SK-N-SH (cell line): Measurements from ENCODE around the gene MYMK. TPM values are rescaled to one million over a fixed set of nuclear protein-coding genes. Genes with fewer than 3 reads are reported as not detected.
A peak's percentile ranks its signal among the peaks of the same experiment; 100 is the strongest.

Experiments
- CTCF ChIA-PET: fragments of 300-600, 350-600 bp; formaldehyde crosslinking; extraction: SDS; loops from one replicate; lab custom pipeline; 2021; lab: Yijun Ruan, JAX
- POLR2A ChIA-PET: fragments of 350-600 bp; sonication (Branson Sonifier 250); formaldehyde crosslinking; extraction: SDS; loops from one replicate; lab custom pipeline; 2020; ENCODE audit warnings: antibody characterized with exemption, inconsistent platforms; lab: Yijun Ruan, JAX
- DNase-seq: peaks from one replicate; pipeline ENCODE4 v3.0.0; 2012
- H2AFZ ChIP-seq: fragments of 200-600 bp; sonication (generic); 2 replicates; pipeline ENCODE4 v1.8.1; 2016; ENCODE audit warnings: antibody characterized with exemption, mild to moderate bottlenecking, low read depth
- H3F3A ChIP-seq: fragments of 200-600 bp; sonication (generic); replicated peaks from 2 replicates; pipeline ENCODE3; 2016; ENCODE audit warnings: antibody characterized with exemption, mild to moderate bottlenecking; ENCODE audit not compliant: insufficient read depth
- H3K27ac ChIP-seq, 2 experiments: fragments of 200-500 bp in 1 of 2; fragments of 200-600 bp in 1 of 2; sonication (Bioruptor generic) in 1 of 2; sonication (generic), shearing (Covaris generic) in 1 of 2; 2 replicates each; pipeline versions ENCODE4 v1.5.1 to v1.6.1; 2014 to 2016; ENCODE audit warnings: low read depth in 2 of 2, inconsistent platforms in 1 of 2, low read length in 1 of 2, mild to moderate bottlenecking in 1 of 2, mixed read lengths in 1 of 2
- H3K27me3 ChIP-seq: fragments of 200-600 bp; sonication (generic), shearing (Covaris generic); 2 replicates; pipeline ENCODE4 v1.6.1; 2016; ENCODE audit warnings: mixed run types; ENCODE audit not compliant: insufficient read depth
- H3K36me3 ChIP-seq, 2 experiments: fragments of 200-500 bp in 1 of 2; fragments of 200-600 bp in 1 of 2; sonication (Bioruptor generic) in 1 of 2; sonication (generic) in 1 of 2; replicated peaks in 1 of 2; 2 replicates each; pipeline versions ENCODE3 to v1.5.1; 2014 to 2016; ENCODE audit warnings: low read length in 1 of 2, mild to moderate bottlenecking in 1 of 2; ENCODE audit not compliant: insufficient read depth in 2 of 2, control insufficient read depth in 1 of 2
- H3K4me1 ChIP-seq, 2 experiments: fragments of 200-500 bp in 1 of 2; fragments of 200-600 bp in 1 of 2; sonication (Bioruptor generic) in 1 of 2; sonication (generic), shearing (Covaris generic) in 1 of 2; 2 replicates each; pipeline versions ENCODE4 v1.5.1 to v1.6.1; 2014 to 2016; ENCODE audit warnings: low read depth in 1 of 2, low read length in 1 of 2, mixed run types in 1 of 2; ENCODE audit not compliant: insufficient read depth in 2 of 2, control insufficient read depth in 1 of 2
- H3K4me2 ChIP-seq: fragments of 200-600 bp; sonication (generic), shearing (Covaris generic); 2 replicates; pipeline ENCODE4 v1.6.1; 2017; ENCODE audit warnings: mixed run types
- H3K4me3 ChIP-seq, 2 experiments: fragments of 200-500 bp in 1 of 2; fragments of 200-600 bp in 1 of 2; sonication (Bioruptor generic) in 1 of 2; sonication (generic), shearing (Covaris generic) in 1 of 2; 2 replicates each; pipeline versions ENCODE4 v1.5.1 to v1.8.1; 2014 to 2016; ENCODE audit warnings: low read depth in 2 of 2, inconsistent platforms in 1 of 2, low read length in 1 of 2, mild to moderate bottlenecking in 1 of 2, mixed read lengths in 1 of 2, moderate library complexity in 1 of 2
- H3K79me2 ChIP-seq: fragments of 200-600 bp; sonication (generic); 2 replicates; pipeline ENCODE4 v1.8.1; 2017; ENCODE audit warnings: mild to moderate bottlenecking; ENCODE audit not compliant: insufficient read depth
- H3K9ac ChIP-seq: fragments of 200-600 bp; sonication (generic); 2 replicates; pipeline ENCODE4 v1.6.1; 2017; ENCODE audit warnings: mixed run types
- H3K9me2 ChIP-seq: fragments of 200-600 bp; sonication (generic); 2 replicates; pipeline ENCODE4 v1.6.1; 2017; ENCODE audit warnings: mixed run types
- H3K9me3 ChIP-seq: fragments of 200-600 bp; sonication (generic); 2 replicates; pipeline ENCODE4 v1.6.1; 2017; ENCODE audit warnings: mixed run types, mild to moderate bottlenecking, moderate library complexity
- H4K20me1 ChIP-seq: fragments of 200-600 bp; sonication (generic); 2 replicates; pipeline ENCODE4 v1.6.1; 2017; ENCODE audit warnings: mild to moderate bottlenecking, mixed run types; ENCODE audit not compliant: insufficient read depth
- EP300 ChIP-seq, 2 experiments: IDR thresholded peaks; 2 replicates each; pipeline versions ENCODE4 v1.4.0 to v1.6.1; 2012; ENCODE audit warnings: borderline replicate concordance in 1 of 2, low read depth in 1 of 2, low read length in 1 of 2
- EZH2phosphoT487 ChIP-seq: fragments of 200-600 bp; sonication (generic); IDR thresholded peaks from 2 replicates; pipeline ENCODE4 v1.6.1; 2017; ENCODE audit warnings: low read depth, mixed run types, mild to moderate bottlenecking, antibody characterized with exemption, moderate library complexity, borderline replicate concordance
- FOSL2 ChIP-seq: IDR thresholded peaks from 2 replicates; pipeline ENCODE4 v1.4.0; 2012; ENCODE audit warnings: low read depth, mild to moderate bottlenecking, moderate library complexity, borderline replicate concordance
- FOXM1 ChIP-seq: IDR thresholded peaks from 2 replicates; pipeline ENCODE4 v1.4.0; 2012; ENCODE audit warnings: low read depth, mild to moderate bottlenecking
- GATA2 ChIP-seq: sonication (generic); formaldehyde crosslinking; IDR thresholded peaks from 2 replicates; pipeline ENCODE4 v1.5.0; 2020; ENCODE audit warnings: mild to moderate bottlenecking, missing genetic modification reagents
- JUND ChIP-seq: IDR thresholded peaks from 2 replicates; pipeline ENCODE4 v1.4.0; 2012
- MEF2A ChIP-seq: IDR thresholded peaks from 2 replicates; pipeline ENCODE4 v1.4.0; 2012; ENCODE audit warnings: low read depth, borderline replicate concordance
- MXI1 ChIP-seq: IDR thresholded peaks from 2 replicates; pipeline ENCODE4 v1.6.1; 2012; ENCODE audit warnings: mild to moderate bottlenecking, low read depth, low read length, improper control_type of control experiment
- NFIC ChIP-seq: IDR thresholded peaks from 2 replicates; pipeline ENCODE4 v1.4.0; 2012; ENCODE audit warnings: borderline replicate concordance
- NRF1 ChIP-seq: IDR thresholded peaks from 2 replicates; pipeline ENCODE4 v1.6.1; 2012; ENCODE audit warnings: low read depth, mild to moderate bottlenecking, low read length
- POLR2AphosphoS5 ChIP-seq: IDR thresholded peaks from 2 replicates; pipeline ENCODE4 v1.6.1; 2012; ENCODE audit warnings: low read depth, low read length
- RAD21 ChIP-seq: IDR thresholded peaks from 2 replicates; pipeline ENCODE4 v1.6.1; 2012; ENCODE audit warnings: mild to moderate bottlenecking, low read length
- RFX5 ChIP-seq: IDR thresholded peaks from 2 replicates; pipeline ENCODE4 v1.6.1; 2012; ENCODE audit warnings: mild to moderate bottlenecking, improper control_type of control experiment, low read length
- SIN3A ChIP-seq: IDR thresholded peaks from 2 replicates; pipeline ENCODE4 v1.6.1; 2012; ENCODE audit warnings: low read depth, mild to moderate bottlenecking, low read length, moderate library complexity, borderline replicate concordance
- SMC3 ChIP-seq: IDR thresholded peaks from 2 replicates; pipeline ENCODE4 v1.6.1; 2012; ENCODE audit warnings: low read depth, low read length, improper control_type of control experiment
- TAF1 ChIP-seq: IDR thresholded peaks from 2 replicates; pipeline ENCODE4 v1.6.1; 2012; ENCODE audit warnings: low read depth, mild to moderate bottlenecking, low read length, moderate library complexity, borderline replicate concordance
- TCF12 ChIP-seq: IDR thresholded peaks from 2 replicates; pipeline ENCODE4 v1.4.0; 2012
- YY1 ChIP-seq: IDR thresholded peaks from 2 replicates; pipeline ENCODE4 v1.4.0; 2012; ENCODE audit warnings: low read depth, mild to moderate bottlenecking
- WGBS: methylation state at CpG from one replicate; pipeline ENCODE4 v1.1.6; 2017; ENCODE audit warnings: low lambda C conversion rate; 5-methylcytosine and 5-hydroxymethylcytosine counted together
- polyA plus RNA-seq, 3 experiments: library from polyadenylated mRNA; depleted of rRNA; stranded (reverse); fragments of >200 nt; gene quantifications; 2 replicates each; pipeline ENCODE4 v1.2.3, GENCODE V29; 2012
- TF ChIP-seq, protein P1 (sequence below): IDR thresholded peaks from 2 replicates; pipeline ENCODE4 v1.4.0; 2012; ENCODE audit warnings: low read depth
- TF ChIP-seq, protein P2 (sequence below): IDR thresholded peaks from 2 replicates; pipeline ENCODE4 v1.4.0; 2012; ENCODE audit warnings: low read depth, borderline replicate concordance
- TF ChIP-seq, protein P3 (sequence below): fragments of 150-350 bp; IDR thresholded peaks from 2 replicates; pipeline ENCODE4 v1.6.1; 2016; ENCODE audit warnings: mild to moderate bottlenecking, low read depth, low read length
- TF ChIP-seq, protein P4 (sequence below): IDR thresholded peaks from 2 replicates; pipeline ENCODE4; 2012
- TF ChIP-seq, protein P5 (sequence below): fragments of 200-600 bp; sonication (generic); IDR thresholded peaks from 2 replicates; pipeline ENCODE4 v1.6.1; 2017; ENCODE audit warnings: antibody characterized with exemption, mild to moderate bottlenecking, moderate library complexity
- TF ChIP-seq, protein P6 (sequence below): IDR thresholded peaks from 2 replicates; pipeline ENCODE4 v1.6.1; 2012; ENCODE audit warnings: mild to moderate bottlenecking, low read depth, low read length, moderate library complexity

The MYMK gene
- polyA plus RNA-seq, 1 of the 3 experiments (the other 2 are of a cell fraction), result not detected

DNA sequence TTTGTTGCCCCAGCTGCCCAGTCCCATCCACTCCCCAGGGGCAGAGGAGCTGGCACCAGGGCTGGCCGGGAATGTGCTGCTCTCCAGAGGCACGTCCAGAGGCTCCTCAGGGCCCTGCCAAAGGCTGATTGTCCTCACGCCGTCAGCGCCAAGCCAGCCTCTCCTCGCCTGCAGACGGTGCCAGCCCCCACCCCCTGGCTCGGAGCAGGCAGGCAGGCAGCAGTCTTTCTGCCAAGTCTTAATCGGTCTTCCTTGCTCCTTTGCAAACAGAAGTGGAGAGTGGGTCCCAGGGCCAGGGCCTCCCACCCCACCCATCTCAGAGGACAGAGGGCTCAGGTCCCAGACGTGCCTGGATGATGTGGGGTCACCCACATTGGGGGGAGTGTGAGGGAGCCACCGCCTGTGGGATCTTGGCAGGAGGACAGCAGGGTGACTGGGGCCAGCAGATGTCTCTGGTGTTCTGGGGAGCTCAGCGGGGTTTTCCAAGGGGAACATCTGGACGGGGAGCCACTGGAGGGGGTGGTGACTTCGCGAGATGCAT is 48.1 kb upstream of the MYMK start:
- no peaks in the 10 kb centered on the region for H4K20me1 ChIP-seq
- H3K4me2 ChIP-seq, result no peak overlapping the region
- POLR2A ChIA-PET, result interaction anchor here (0.5 to 3.9 kb wide), 8 partner anchors 9 to 80 kb away, joined by 3 to 41 read pairs (median 6); partner anchors contain the start of genes ADAMTSL2 and DBH
- H3K4me1 ChIP-seq, result peaks cover 0 to 81% of the 10 kb centered on the region in 2 experiments; a peak in 2 of 4 replicates
- no peak overlapping the region for H3K9ac ChIP-seq
- H3K27ac ChIP-seq, result peak overlapping the region in 1 of 2 experiments; percentile 97; a peak in 2 of 4 replicates
- H3F3A ChIP-seq, result no peaks in the 10 kb centered on the region
- no peaks in the 10 kb centered on the region for H3K9me2 ChIP-seq
- CTCF ChIA-PET, result interaction anchor here (0.6 to 3.2 kb wide), 17 partner anchors 9 to 154 kb away, joined by 3 to 18 read pairs (median 3); partner anchors contain the start of genes ADAMTSL2, DBH and FAM163B
- H3K4me3 ChIP-seq, result no peak overlapping the region
- no peaks in the 10 kb centered on the region for H3K9me3 ChIP-seq
- peak; percentile 86 for DNase-seq
- H2AFZ ChIP-seq, result no peak overlapping the region
- no peaks in the 10 kb centered on the region for H3K27me3 ChIP-seq
- 5% methylated on average over 4 of the region's 15 CpGs for WGBS
- no peaks in the 10 kb centered on the region for H3K36me3 ChIP-seq
- H3K79me2 ChIP-seq, result no peaks in the 10 kb centered on the region
- TF ChIP-seq, protein P1, sequence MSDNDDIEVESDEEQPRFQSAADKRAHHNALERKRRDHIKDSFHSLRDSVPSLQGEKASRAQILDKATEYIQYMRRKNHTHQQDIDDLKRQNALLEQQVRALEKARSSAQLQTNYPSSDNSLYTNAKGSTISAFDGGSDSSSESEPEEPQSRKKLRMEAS, result no peak
- TF ChIP-seq FOSL2 (no peak), NFIC (no peak), RAD21 (peak; percentile 59), SIN3A (no peak), JUND (no peak), EP300 (IDR thresholded peaks at IDR 0.05; ENCODE audit: borderline replicate concordance in 1 of 2, low read depth in 1 of 2, low read length in 1 of 2) (no peak), SMC3 (peak; percentile 20; the same call in 1 of the 2 replicates), POLR2AphosphoS5 (no peak), RFX5 (no peak), MEF2A (no peak), EZH2phosphoT487 (no peak), NRF1 (no peak), GATA2 (peak; percentile 31; the same call in 1 of the 2 replicates), MXI1 (0 out of 2 replicates have a peak, but pooled peaks have one; percentile 29), TAF1 (no peak), FOXM1 (no peak), YY1 (no peak), TCF12 (no peak)
- TF ChIP-seq, protein P2, sequence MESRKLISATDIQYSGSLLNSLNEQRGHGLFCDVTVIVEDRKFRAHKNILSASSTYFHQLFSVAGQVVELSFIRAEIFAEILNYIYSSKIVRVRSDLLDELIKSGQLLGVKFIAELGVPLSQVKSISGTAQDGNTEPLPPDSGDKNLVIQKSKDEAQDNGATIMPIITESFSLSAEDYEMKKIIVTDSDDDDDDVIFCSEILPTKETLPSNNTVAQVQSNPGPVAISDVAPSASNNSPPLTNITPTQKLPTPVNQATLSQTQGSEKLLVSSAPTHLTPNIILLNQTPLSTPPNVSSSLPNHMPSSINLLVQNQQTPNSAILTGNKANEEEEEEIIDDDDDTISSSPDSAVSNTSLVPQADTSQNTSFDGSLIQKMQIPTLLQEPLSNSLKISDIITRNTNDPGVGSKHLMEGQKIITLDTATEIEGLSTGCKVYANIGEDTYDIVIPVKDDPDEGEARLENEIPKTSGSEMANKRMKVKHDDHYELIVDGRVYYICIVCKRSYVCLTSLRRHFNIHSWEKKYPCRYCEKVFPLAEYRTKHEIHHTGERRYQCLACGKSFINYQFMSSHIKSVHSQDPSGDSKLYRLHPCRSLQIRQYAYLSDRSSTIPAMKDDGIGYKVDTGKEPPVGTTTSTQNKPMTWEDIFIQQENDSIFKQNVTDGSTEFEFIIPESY, result no peak
- TF ChIP-seq, protein P3, sequence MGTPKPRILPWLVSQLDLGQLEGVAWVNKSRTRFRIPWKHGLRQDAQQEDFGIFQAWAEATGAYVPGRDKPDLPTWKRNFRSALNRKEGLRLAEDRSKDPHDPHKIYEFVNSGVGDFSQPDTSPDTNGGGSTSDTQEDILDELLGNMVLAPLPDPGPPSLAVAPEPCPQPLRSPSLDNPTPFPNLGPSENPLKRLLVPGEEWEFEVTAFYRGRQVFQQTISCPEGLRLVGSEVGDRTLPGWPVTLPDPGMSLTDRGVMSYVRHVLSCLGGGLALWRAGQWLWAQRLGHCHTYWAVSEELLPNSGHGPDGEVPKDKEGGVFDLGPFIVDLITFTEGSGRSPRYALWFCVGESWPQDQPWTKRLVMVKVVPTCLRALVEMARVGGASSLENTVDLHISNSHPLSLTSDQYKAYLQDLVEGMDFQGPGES, result no peak
- TF ChIP-seq, protein P4, sequence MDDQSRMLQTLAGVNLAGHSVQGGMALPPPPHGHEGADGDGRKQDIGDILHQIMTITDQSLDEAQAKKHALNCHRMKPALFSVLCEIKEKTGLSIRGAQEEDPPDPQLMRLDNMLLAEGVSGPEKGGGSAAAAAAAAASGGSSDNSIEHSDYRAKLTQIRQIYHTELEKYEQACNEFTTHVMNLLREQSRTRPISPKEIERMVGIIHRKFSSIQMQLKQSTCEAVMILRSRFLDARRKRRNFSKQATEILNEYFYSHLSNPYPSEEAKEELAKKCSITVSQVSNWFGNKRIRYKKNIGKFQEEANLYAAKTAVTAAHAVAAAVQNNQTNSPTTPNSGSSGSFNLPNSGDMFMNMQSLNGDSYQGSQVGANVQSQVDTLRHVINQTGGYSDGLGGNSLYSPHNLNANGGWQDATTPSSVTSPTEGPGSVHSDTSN, result no peak
- TF ChIP-seq, protein P5, sequence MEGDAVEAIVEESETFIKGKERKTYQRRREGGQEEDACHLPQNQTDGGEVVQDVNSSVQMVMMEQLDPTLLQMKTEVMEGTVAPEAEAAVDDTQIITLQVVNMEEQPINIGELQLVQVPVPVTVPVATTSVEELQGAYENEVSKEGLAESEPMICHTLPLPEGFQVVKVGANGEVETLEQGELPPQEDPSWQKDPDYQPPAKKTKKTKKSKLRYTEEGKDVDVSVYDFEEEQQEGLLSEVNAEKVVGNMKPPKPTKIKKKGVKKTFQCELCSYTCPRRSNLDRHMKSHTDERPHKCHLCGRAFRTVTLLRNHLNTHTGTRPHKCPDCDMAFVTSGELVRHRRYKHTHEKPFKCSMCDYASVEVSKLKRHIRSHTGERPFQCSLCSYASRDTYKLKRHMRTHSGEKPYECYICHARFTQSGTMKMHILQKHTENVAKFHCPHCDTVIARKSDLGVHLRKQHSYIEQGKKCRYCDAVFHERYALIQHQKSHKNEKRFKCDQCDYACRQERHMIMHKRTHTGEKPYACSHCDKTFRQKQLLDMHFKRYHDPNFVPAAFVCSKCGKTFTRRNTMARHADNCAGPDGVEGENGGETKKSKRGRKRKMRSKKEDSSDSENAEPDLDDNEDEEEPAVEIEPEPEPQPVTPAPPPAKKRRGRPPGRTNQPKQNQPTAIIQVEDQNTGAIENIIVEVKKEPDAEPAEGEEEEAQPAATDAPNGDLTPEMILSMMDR, result no peak
- TF ChIP-seq, protein P6, sequence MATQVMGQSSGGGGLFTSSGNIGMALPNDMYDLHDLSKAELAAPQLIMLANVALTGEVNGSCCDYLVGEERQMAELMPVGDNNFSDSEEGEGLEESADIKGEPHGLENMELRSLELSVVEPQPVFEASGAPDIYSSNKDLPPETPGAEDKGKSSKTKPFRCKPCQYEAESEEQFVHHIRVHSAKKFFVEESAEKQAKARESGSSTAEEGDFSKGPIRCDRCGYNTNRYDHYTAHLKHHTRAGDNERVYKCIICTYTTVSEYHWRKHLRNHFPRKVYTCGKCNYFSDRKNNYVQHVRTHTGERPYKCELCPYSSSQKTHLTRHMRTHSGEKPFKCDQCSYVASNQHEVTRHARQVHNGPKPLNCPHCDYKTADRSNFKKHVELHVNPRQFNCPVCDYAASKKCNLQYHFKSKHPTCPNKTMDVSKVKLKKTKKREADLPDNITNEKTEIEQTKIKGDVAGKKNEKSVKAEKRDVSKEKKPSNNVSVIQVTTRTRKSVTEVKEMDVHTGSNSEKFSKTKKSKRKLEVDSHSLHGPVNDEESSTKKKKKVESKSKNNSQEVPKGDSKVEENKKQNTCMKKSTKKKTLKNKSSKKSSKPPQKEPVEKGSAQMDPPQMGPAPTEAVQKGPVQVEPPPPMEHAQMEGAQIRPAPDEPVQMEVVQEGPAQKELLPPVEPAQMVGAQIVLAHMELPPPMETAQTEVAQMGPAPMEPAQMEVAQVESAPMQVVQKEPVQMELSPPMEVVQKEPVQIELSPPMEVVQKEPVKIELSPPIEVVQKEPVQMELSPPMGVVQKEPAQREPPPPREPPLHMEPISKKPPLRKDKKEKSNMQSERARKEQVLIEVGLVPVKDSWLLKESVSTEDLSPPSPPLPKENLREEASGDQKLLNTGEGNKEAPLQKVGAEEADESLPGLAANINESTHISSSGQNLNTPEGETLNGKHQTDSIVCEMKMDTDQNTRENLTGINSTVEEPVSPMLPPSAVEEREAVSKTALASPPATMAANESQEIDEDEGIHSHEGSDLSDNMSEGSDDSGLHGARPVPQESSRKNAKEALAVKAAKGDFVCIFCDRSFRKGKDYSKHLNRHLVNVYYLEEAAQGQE, result no peak
